ENCODE results near the gene ARL11.

Gene ARL11

GRCh38 chr13:49649963-49650312 lies 21.6 kb downstream of the ARL11 start:
- no peak for DNase-seq

GRCh38 chr13:49651570-49652354 lies 23.5 kb downstream of the ARL11 start:
- DNase-seq, result no peak

GRCh38 chr13:49652355-49653305 lies 24.3 kb downstream of the ARL11 start:
- no peak for DNase-seq

- DNase-seq, result no peak
Measured at GRCh38 chr13:49653478-49653877, 25.2 kb downstream of the ARL11 start.

- no peak for DNase-seq
Measured at GRCh38 chr13:49654011-49654410, 25.7 kb downstream of the ARL11 start.

GRCh38 chr13:49655906-49656305 lies 27.6 kb downstream of the ARL11 start:
- DNase-seq, result no peak

- DNase-seq, result no peak
Measured at GRCh38 chr13:49657241-49657641, 28.9 kb downstream of the ARL11 start.

- no peak for DNase-seq
Measured at GRCh38 chr13:49664606-49665005, 36.3 kb downstream of the ARL11 start.

- DNase-seq, result no peak
Measured at GRCh38 chr13:49667773-49668172, 39.5 kb downstream of the ARL11 start.

GRCh38 chr13:49669735-49670309 lies 41.5 kb downstream of the ARL11 start:
- no peak for DNase-seq

GRCh38 chr13:49670828-49671227 lies 42.5 kb downstream of the ARL11 start:
- no peak for DNase-seq

GRCh38 chr13:49676581-49677298 lies 48.4 kb downstream of the ARL11 start:
- DNase-seq, result no peak

GRCh38 chr13:49678191-49678914 lies 50.0 kb downstream of the ARL11 start:
- no peak for DNase-seq

GRCh38 chr13:49679246-49679645 lies 50.9 kb downstream of the ARL11 start:
- no peak for DNase-seq

- DNase-seq, result no peak
Measured at GRCh38 chr13:49681842-49682435, 53.6 kb downstream of the ARL11 start.

Measured in stimulated activated CD4-positive, alpha-beta T cell treated with anti-CD3 and anti-CD28 coated beads, Interleukin-2, amount 100 ng/mL, for 48 hours (primary cell).